Measurements from ENCODE around the gene ASCC3. TPM values are rescaled to one million over a fixed set of nuclear protein-coding genes. Genes with fewer than 3 reads are reported as not detected.

The ASCC3 gene
- total RNA-seq, 1 experiment from 2014 or later = 40.5 TPM

DNA sequence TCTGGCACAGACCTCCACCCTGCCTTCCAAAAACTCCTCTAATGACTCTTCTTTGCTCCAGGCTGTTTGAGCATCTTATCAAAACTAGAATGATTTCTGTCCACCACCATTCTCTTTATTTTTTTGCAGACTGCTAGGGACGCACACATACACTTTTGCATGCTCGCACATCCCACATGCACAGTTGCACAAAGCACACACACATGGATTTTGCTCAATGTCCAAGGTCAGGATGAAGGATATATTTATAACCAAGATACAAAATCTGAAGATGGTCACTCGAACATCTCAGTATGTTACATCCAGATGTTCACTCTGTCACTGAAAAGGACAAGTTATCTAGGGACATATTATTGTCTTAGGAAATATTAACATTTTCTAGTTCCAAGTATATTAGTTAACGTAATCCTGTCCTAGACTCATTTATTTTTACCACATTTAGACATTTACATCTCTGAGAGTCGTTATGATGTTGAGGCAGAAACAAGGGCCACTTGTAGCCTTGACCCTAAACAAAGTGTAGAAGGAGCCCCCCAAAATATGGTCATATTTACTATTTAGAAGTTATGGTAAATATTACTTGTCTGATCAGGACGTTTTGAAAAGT, 413.0 kb downstream of the ASCC3 start:
- no peak overlapping the region for H3K4me3 ChIP-seq (replicated peaks in 1 of 2; ENCODE audit: low read depth in 1 of 2, low read length in 2 of 2)
- H3K79me2 ChIP-seq (ENCODE audit: insufficient read depth, low read length) = no peaks in the 10 kb centered on the region
- ATAC-seq (no peak), DNase-seq (ENCODE audit: low read depth, low spot score) (no peak)
- intact Hi-C loops (cut with micrococcal nuclease) = no loop called here
- no peaks in the 10 kb centered on the region for H4K20me1 ChIP-seq (ENCODE audit: insufficient read depth)
- POLR2A ChIA-PET = no interaction called here
- no peaks in the 10 kb centered on the region for H3K9me3 ChIP-seq (ENCODE audit: control insufficient read depth in 1 of 2, insufficient read depth in 1 of 2, low read depth in 1 of 2, low read length in 2 of 2)
- peaks cover 0 to 7% of the 10 kb centered on the region in 2 experiments; a peak in 2 of 4 replicates for H3K4me1 ChIP-seq (ENCODE audit: control insufficient read depth in 1 of 2, insufficient read depth in 2 of 2, low read length in 2 of 2)
- H3K9ac ChIP-seq (ENCODE audit: low read length) = no peak overlapping the region
- H3K36me3 ChIP-seq (ENCODE audit: control insufficient read depth in 1 of 2, insufficient read depth in 2 of 2, low read length in 2 of 2) = no peaks in the 10 kb centered on the region
- no peak overlapping the region for H2AFZ ChIP-seq (ENCODE audit: low read depth, low read length, poor library complexity, severe bottlenecking)
- RAD21 ChIA-PET (ENCODE audit: low non-redundant PET in 1 of 2, low total read pairs in 2 of 2, uncharacterized antibody in 2 of 2, unreplicated experiment in 2 of 2) = no interaction called here
- no peak overlapping the region for H3K27ac ChIP-seq (ENCODE audit: low read depth, low read length)
- H3K9me2 ChIP-seq (ENCODE audit: insufficient read depth) = no peaks in the 10 kb centered on the region
- BruUV-seq (replicated peaks) = no TSS peak
- CTCF ChIA-PET = no interaction called here
- TF ChIP-seq, protein P1, sequence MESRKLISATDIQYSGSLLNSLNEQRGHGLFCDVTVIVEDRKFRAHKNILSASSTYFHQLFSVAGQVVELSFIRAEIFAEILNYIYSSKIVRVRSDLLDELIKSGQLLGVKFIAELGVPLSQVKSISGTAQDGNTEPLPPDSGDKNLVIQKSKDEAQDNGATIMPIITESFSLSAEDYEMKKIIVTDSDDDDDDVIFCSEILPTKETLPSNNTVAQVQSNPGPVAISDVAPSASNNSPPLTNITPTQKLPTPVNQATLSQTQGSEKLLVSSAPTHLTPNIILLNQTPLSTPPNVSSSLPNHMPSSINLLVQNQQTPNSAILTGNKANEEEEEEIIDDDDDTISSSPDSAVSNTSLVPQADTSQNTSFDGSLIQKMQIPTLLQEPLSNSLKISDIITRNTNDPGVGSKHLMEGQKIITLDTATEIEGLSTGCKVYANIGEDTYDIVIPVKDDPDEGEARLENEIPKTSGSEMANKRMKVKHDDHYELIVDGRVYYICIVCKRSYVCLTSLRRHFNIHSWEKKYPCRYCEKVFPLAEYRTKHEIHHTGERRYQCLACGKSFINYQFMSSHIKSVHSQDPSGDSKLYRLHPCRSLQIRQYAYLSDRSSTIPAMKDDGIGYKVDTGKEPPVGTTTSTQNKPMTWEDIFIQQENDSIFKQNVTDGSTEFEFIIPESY (IDR thresholded peaks at IDR 0.05; ENCODE audit: extremely low read depth, insufficient replicate concordance, low read length) = no peak
- TF ChIP-seq ATF3 (IDR thresholded peaks at IDR 0.05) (no peak), TCF7L2 (IDR thresholded peaks at IDR 0.05; ENCODE audit: borderline replicate concordance, extremely low read depth, insufficient read depth, insufficient read length) (no peak), ELF1 (IDR thresholded peaks at IDR 0.05; ENCODE audit: borderline replicate concordance, low read depth) (no peak), JUND (IDR thresholded peaks at IDR 0.05) (no peak), CEBPB (IDR thresholded peaks at IDR 0.05; ENCODE audit: low read depth) (no peak)
- no peaks in the 10 kb centered on the region for H3K27me3 ChIP-seq (ENCODE audit: insufficient read depth, low read length)
- no peak overlapping the region for H3K4me2 ChIP-seq (ENCODE audit: low read length)

All from HCT116 (cell line).